Activated CD8-positive, alpha-beta memory T cell treated with anti-CD3 and anti-CD28 coated beads for 36 hours (primary cell): ENCODE results near the gene CNN2. TPM values are rescaled to one million over a fixed set of nuclear protein-coding genes. Genes with fewer than 3 reads are reported as not detected.

Source experiments
- CTCF ChIA-PET: fragments of 350-600 bp; sonication (Branson Sonifier 250); formaldehyde crosslinking; loops from one replicate; lab custom pipeline; 2021; ENCODE audit warnings: antibody characterized with exemption; lab: Charles Lee
- POLR2A ChIA-PET: fragments of 350-600 bp; sonication (Branson Sonifier 250); formaldehyde crosslinking; loops from one replicate; lab custom pipeline; 2021; ENCODE audit warnings: antibody characterized with exemption; lab: Charles Lee
- total RNA-seq, 2 experiments: library from RNA; stranded (reverse); gene quantifications; one replicate each; pipeline ENCODE4 v1.2.3, GENCODE V29; 2021

The CNN2 gene
- total RNA-seq, 2 experiments from 2014 or later = 64.2 to 71.2 TPM

DNA sequence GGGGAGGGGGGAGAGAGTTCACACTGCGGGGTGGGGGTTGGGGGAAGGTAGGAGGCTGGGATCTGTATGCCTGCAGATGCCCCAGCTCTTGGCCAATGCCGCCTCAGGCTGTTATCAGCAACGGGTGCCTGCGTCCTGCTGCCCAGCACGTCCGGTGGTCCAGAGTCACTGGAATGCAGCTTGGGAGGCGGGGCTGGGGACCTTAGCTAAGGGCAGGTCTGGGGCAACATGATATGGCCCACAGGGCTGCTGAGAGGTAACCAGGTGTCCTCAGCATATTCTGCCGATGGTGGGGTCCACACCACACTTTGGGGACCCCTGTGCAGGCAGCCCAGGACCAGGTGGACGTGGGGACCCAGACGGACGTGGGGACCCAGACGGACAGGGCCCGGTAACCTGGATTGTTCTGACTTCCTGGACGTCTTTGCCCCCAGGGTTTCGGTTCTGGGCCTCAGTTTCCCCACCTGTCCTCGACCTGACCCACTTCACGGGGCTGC lies 39.9 kb downstream of the CNN2 start:
- ChIA-PET POLR2A (interaction anchor here (0.5 to 3.3 kb wide), 8 partner anchors 10 to 65 kb away, joined by 3 to 23 read pairs (median 12); partner anchors contain the start of genes ABCA7, CNN2 and GPX4), CTCF (interaction anchor here (0.7 to 2.5 kb wide), 15 partner anchors 11 to 200 kb away, joined by 3 to 17 read pairs (median 5); partner anchors contain the start of gene WDR18)

DNA sequence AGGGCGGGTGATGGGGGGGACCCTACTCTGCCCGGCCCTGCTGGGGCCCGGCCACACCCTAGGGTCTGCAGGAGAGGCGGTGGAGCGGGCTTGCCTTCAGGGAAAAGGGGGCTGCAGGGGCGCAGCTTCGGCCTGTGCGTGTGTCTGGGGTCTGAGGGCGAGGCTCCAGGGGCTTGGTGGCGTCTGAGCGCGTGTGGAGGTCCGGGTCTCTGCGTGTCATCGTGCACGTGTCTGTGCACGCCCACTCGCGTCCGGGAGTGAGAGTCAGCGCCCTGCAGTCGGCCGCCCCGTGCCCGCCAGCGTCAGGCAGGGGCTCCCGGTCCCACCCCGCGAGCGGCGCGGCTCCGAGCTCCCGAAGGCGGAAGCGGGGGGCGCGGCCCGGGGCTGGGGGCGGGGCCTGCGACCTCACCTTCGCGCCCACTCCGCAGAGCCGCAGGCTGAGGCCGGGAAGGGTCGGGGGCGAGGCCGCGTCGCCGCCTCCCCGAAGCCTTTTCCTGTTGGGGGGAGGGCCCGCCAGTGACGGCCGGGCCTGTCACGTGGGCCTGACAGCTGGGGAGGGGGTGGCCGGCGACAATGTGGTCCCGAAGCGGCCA lies 40.4 kb downstream of the CNN2 start, which contains the start of gene ARHGAP45:
ARHGAP45 (plus strand) TSS at position 420 of the 593 bp plus-strand sequence. CDS start 239 bp downstream, outside the sequence.
- ChIA-PET POLR2A (interaction anchor here (0.5 to 3.3 kb wide), 15 partner anchors 10 to 202 kb away, joined by 3 to 23 read pairs (median 6); partner anchors contain the start of genes ABCA7, CIRBP, CNN2 and GPX4), CTCF (interaction anchor here (0.9 to 2.5 kb wide), 15 partner anchors 10 to 200 kb away, joined by 3 to 17 read pairs (median 5); partner anchors contain the start of genes GPX4 and WDR18)

DNA sequence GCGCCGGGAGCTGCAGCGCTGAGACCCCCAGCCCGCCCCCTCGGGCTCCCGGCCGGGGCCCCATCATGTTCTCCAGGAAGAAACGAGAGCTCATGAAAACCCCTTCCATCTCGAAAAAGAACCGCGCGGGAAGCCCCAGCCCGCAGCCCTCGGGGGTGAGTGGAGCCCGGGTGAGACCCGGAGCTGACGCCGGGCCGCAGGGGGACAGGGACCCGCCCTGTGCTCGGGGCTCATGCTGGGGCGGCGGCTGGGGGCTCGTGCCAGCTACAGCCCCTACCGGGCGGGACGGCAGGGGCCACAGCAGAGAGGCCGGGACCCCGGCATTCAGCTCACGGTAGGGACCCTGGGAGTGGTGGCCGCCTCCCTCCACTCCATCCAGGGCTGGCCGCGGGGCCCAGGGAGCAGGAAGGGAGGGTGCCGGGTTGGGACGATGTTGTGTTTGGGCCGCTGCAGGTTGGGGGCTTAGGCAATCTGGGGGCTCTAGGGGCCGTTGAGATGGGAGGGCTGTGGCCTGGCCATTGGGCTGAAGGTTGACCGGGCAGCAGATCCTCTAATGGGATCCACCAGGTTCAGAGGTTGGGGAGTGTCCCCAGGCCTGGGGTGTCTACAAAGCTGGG lies 41.0 kb downstream of the CNN2 start:
- ChIA-PET POLR2A (interaction anchor here (0.5 to 3.3 kb wide), 15 partner anchors 9 to 201 kb away, joined by 3 to 23 read pairs (median 6); partner anchors contain the start of genes ABCA7, CIRBP, CNN2 and GPX4), CTCF (interaction anchor here (0.9 to 2.5 kb wide), 16 partner anchors 10 to 199 kb away, joined by 3 to 17 read pairs (median 5); partner anchors contain the start of gene GPX4)

DNA sequence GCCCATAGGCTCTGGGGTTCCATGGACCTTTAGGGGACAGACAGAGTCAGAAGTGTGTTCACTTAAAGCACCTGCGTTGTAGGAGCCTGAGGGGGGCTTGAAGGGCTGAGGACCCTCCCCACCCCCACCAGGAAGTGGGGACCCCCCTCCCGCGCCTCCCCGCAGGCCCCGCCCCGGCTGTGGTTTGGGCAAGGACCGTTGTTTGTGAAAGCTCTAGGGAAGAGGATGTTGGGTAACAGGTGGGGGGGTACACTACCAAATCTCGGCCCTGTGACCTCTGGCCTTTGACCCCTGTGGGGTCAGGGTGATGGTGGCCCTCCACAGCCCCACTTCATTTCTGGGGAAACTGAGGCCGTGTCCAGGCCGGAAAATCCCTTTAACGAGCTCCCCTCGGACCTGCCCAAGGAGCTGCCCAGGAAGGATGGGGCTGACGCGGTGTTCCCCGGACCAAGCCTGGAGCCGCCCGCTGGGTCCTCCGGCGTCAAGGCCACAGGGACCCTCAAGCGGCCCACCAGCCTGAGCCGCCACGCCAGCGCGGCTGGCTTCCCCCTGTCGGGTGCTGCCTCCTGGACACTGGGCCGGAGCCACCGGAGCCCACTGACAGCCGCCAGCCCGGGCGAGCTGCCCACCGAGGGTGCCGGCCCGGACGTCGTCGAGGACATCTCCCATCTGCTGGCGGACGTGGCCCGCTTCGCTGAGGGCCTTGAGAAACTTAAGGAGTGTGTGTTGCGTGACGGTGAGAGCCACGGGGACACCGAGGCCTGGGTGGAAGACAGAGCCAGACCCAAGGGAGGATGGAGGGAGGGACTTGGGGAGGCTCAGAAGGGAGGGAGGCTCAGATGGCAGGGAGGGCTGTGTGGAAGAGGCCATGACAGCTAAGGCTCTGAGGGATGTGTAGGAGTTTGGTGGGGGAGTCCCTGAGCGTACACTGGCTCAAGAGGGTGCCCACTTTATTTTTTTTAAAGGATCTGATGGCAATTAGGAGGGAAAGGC lies 41.9 kb downstream of the CNN2 start:
- ChIA-PET CTCF (interaction anchor here (1.1 to 2.5 kb wide), 13 partner anchors 9 to 198 kb away, joined by 3 to 17 read pairs (median 7); partner anchors contain the start of gene GPX4), POLR2A (interaction anchor here (0.5 to 3.3 kb wide), 12 partner anchors 8 to 63 kb away, joined by 3 to 23 read pairs (median 8); partner anchors contain the start of genes ABCA7, CNN2 and GPX4)

DNA sequence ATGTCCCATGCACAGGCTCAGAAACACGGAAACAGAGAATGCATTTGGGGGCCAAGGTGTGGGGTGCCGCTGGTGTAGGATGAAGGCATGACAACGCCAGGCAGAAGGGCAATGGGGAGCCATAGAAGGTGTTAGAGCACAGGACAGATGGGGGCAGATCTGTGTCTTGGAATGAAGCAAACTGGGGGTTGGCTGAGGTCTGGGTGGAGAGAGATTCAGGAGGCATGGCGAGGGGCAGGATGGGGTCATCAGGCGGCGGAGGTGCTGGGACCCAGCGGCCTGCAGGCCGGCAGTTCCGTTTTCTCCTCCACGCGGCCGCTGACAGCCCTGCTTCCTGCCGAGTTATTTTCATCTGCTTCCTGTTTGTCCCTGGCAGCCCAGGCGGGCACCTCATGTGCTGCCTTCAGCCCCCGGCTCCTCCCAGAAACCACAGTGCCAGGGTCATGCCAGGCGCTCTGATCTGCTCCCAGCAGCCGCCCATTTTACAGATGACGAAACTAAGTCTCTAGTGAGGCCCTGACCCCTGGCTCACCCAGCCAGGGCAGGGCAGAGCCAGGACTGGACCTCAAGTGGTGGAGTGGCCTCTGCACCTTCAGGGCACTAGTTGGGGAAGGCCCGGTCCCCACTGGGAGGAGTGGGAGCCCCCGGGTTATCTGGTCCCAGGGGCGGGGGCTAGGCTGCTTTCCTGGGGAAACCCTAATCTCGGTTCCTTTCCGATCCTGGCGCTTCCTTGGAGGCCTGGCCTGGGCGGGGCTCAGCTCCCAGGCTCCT lies 42.8 kb downstream of the CNN2 start:
- CTCF ChIA-PET = interaction anchor here (2.0 to 2.5 kb wide), 2 partner anchors 13 to 34 kb away, joined by 7 to 8 read pairs; partner anchors contain the start of gene GPX4
- POLR2A ChIA-PET = interaction anchor here (2.7 to 3.3 kb wide), 2 partner anchors 7 to 35 kb away, joined by 21 to 23 read pairs; partner anchors contain the start of gene GPX4

DNA sequence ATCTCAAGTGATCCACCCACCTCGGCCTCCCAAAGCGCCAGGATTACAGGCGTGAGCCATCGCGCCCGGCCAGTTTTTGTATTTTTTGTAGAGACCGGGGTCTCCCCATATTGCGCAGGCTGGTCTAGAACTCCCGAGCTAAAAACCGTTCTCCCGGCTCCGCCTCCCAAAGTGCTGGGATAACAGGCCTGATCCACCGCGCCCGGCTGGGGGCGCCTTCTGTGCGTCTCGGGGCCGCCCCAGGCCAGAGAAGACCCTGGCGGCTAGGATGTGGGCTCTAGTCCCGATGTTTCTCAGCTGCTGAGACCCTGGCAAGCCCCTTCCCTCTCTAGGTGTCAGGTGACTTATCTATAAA lies 44.1 kb downstream of the CNN2 start:
- ChIA-PET CTCF (interaction anchor here (0.7 kb wide), 1 partner anchor 89 kb away, joined by 3 read pairs; no protein-coding TSS in a partner anchor), POLR2A (interaction anchor here (0.6 kb wide), 1 partner anchor 67 kb away, joined by 3 read pairs; no protein-coding TSS in a partner anchor)

DNA sequence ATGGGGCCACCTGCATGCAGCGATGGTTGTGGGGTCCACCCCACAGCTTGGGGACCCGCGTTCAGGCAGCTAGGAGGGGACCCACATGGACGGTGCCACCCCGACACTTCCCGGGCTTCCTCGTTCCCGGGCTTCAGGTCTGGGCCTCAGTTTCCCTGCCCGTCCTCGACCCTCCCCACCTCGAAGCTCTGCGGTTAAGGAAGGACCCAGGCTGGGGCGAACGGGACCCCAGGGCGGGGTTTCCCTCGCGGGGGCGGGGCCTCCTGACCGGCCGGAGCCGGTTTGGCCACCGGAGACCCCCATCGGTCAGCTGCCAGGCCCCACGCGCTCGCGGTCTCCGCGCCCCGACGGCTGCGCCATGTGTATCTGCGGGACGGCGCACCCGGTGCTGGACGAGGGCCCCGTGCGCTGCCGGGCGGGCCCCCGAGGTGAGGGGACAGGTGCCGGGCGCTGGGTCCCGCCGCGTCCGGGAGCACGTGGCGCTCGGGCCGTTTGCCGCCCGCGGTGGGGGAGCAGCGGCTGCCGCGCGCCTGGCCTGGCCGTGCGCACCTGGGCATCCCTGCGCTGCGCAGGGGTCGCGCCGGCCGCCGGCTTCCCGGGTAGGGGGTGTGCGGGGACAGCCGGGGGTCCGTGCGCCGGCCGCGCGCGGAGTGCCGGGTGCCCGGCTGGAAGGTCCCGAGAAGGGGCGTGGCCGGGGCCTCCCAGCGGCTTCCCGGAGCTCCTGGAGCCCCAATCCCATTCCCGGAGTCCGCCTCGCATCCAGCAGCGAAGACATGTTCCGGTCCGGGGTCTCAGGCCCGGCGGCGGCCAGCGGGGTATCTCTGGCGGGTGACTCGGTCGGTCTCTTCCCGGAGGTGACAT lies 44.8 kb downstream of the CNN2 start:
- CTCF ChIA-PET = no interaction called here
- POLR2A ChIA-PET = no interaction called here

DNA sequence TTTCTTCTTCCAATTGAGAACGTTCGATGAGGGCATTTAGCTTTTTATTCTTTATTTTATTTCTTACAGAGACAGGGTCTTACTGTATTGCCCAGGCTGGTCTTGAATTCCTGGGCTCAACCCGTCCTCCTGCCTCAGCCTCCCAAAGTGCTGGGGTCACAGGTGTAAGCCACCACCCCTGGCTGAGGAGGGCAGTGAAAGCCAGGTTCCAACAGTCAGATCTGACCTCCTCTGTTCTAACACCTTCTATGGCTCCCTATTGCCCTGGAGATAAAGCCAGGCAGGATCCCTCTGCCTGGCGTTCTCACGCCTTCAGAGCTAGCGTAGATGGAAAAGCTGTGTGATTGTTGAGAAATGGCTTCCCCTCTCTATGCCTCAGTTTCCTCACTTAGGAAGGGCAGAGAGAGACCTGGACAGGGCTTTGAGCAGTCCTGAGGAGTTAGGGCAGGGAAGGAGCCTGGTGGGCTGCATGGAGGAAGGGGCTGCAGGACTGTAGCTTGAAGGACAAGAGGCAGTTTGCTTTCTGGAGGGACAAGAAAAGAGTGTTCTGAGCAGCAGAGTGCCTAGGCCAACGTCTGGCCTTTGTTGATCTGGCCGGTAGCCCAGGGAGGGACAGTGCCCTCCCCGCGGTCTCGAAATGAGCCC lies 46.1 kb downstream of the CNN2 start:
- ChIA-PET POLR2A (interaction anchor here (1.1 kb wide), 1 partner anchor 11 kb away, joined by 3 read pairs; no protein-coding TSS in a partner anchor), CTCF (interaction anchor here (0.8 to 2.0 kb wide), 2 partner anchors 16 to 121 kb away, joined by 3 to 6 read pairs; no protein-coding TSS in a partner anchor)

DNA sequence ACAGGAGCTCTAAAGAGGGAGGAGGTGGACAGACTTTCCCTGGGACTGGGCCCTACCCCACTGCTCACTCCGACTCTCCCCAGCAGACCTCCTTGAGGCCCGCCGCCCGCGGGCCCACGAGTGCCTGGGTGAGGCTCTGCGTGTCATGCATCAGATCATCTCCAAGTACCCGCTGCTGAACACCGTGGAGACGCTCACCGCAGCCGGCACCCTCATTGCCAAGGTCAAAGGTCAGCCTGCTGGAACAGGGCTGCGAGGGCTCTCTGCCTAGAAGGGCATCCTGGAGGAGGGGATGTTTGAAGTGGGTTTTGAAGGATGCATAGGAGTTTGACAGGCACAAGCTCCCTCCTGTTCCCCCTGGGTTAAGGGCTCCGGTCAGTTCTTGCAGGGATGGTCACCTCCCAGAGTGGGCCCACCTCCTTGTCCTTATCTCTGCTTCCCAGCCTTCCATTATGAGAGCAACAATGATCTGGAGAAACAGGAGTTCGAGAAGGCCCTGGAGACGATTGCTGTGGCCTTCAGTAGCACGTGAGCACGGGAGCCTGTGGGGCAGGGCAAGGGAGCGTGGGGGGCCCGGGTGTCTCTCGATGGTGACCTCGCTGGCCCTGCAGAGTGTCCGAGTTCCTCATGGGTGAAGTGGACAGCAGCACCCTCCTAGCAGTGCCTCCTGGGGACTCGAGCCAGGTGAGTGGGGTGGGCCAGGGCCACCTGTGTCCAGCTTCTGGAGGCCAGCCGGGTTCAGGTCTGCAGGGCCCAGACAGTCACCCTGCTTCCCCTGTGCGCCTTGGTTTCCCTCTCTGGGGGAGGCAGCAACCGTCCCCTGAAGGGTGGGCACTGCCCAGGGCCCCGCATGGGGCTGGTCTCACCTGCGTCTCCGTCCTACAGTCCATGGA lies 46.9 kb downstream of the CNN2 start:
- CTCF ChIA-PET = interaction anchor here (1.2 to 2.0 kb wide), 2 partner anchors 15 to 310 kb away, joined by 3 to 6 read pairs; no protein-coding TSS in a partner anchor
- POLR2A ChIA-PET = interaction anchor here (0.9 to 2.4 kb wide), 2 partner anchors 15 to 193 kb away, joined by 5 to 6 read pairs; no protein-coding TSS in a partner anchor

DNA sequence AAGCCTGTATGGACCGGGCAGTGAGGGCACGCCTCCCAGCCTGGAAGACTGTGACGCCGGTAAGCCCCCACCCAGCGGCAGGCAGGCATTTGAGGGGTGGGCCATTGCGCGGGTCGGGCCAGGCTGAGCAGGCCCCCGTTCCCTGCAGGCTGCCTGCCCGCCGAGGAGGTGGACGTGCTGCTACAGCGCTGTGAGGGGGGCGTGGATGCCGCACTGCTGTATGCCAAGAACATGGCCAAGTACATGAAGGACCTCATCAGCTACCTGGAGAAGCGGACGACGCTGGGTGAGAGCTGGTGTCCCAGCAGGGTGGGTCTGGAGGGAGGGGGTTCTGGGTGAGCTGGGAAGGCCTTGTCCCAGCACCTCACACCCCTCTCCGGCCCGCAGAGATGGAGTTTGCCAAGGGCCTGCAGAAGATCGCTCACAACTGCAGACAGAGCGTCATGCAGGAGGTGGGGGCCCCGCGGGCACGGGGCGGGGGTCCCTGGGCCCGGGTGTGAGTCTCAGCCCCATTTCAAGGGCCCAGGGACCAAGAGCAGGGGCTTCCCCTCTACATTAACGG lies 47.6 kb downstream of the CNN2 start:
- CTCF ChIA-PET = interaction anchor here (0.9 to 2.3 kb wide), 6 partner anchors 9 to 309 kb away, joined by 3 to 15 read pairs (median 4); no protein-coding TSS in a partner anchor
- POLR2A ChIA-PET = interaction anchor here (0.6 to 2.4 kb wide), 9 partner anchors 12 to 201 kb away, joined by 3 to 11 read pairs (median 4); partner anchors contain the start of genes ABCA7 and CIRBP

DNA sequence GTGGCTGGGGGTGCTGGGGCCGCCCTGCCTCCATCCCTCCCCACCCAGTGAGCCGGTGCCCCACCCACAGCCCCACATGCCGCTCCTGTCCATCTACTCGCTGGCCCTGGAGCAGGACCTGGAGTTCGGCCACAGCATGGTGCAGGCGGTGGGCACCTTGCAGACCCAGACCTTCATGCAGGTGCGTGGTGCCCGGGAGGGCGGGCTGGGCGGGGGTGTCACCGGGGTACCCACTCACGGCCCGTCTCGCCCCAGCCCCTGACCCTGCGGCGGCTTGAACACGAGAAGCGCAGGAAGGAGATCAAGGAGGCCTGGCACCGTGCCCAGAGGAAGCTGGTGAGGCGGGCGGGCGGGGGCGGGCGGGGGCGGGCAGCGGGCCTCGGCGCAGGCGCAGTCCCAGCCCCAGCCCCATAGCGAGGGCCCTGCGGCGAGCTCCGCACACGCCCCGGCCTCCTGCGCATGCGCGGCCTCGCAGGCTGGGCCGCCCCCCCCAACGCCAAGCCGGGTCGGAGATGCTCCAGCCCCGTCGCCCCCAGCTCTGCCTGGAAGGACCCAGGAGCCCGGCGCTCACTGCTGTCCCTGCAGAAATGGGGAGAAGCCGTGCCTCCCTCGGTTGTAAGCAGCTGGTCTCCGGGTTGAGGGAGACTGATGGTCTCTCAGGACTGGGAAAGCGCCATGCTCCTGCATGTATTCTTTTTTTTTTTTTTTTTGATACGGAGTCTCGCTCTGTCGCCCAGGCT lies 48.3 kb downstream of the CNN2 start:
- CTCF ChIA-PET = interaction anchor here (0.5 to 2.3 kb wide), 7 partner anchors 10 to 172 kb away, joined by 3 to 15 read pairs (median 4); no protein-coding TSS in a partner anchor

DNA sequence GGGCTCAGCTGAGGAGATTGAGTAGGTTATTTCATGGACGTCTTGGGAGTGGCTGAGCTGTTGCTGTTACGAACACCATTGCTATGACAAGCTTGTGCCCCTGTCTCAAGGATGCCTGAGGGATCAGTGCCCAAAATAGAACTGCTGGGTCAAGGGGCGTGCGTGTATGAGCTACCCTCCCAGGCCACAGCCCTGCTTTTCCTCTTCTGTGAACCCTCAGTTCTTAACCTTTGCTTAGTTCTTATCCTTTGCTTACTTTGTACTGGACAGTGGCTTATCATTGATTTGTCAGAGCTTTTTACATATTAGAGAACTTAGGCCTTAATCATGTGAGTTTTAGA lies 49.6 kb downstream of the CNN2 start:
- POLR2A ChIA-PET = interaction anchor here (0.7 to 2.9 kb wide), 6 partner anchors 8 to 47 kb away, joined by 5 to 23 read pairs (median 6); partner anchors contain the start of genes ABCA7 and ARHGAP45
- CTCF ChIA-PET = interaction anchor here (0.7 to 3.3 kb wide), 5 partner anchors 8 to 184 kb away, joined by 3 to 17 read pairs (median 5); partner anchors contain the start of gene ARHGAP45

More for the DNA sequence above, 48.3 kb downstream of the CNN2 start:
- POLR2A ChIA-PET = interaction anchor here (0.6 to 2.4 kb wide), 12 partner anchors 11 to 212 kb away, joined by 3 to 12 read pairs (median 6); partner anchors contain the start of genes ABCA7 and CIRBP

DNA sequence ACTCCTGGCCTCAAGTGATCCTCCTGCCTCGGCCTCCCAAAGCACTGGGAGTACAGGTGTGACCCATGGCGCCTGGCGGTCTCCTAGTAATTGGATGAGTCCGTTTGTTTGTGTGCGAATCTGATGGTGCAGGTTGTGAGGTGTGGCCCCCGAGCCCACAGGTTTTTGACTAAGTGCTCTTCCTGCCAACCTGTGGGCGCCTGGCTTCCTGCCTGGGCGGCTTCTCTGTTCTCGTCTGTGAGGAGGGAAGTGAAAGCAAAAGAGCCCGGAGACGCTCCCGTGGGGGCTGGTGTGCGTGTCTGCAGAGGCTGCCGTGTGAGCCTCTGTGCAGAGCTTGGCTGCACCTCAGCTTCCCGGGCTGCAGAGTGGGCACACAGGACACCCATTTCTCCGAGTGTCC lies 50.5 kb downstream of the CNN2 start:
- CTCF ChIA-PET = interaction anchor here (0.5 to 5.9 kb wide), 4 partner anchors 9 to 114 kb away, joined by 3 to 38 read pairs (median 10); partner anchors contain the start of gene ARHGAP45
- POLR2A ChIA-PET = interaction anchor here (0.6 to 2.9 kb wide), 7 partner anchors 9 to 95 kb away, joined by 3 to 23 read pairs (median 6); partner anchors contain the start of gene ARHGAP45
